ENCODE results near the gene KRTAP5-3.

The KRTAP5-3 gene

GRCh38 chr11:1642288-1643145 is 34.3 kb upstream of the KRTAP5-3 start:
- DNase-seq, result no peak

DNA sequence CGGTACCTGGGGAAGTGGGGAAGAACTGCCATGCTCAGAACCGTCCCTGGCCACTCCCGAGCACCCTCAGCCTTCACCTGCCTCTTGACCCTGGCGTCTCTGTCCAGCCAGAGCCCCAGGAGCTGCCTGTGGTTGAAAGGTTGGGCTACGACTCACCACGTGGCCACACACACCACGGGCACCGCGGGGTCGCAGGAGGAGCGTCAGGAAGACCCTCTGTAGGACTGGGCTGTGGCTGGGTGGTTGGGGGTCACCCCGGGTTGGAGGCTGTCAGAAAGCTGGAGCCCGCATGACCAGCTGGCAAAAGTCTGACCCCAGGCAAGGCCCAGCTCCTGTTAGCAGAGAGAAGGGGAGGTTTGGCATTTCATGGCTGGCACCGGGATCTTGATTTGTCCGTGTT is 32.8 kb upstream of the KRTAP5-3 start:
- no peak for DNase-seq

GRCh38 chr11:1640076-1640946 is 32.0 kb upstream of the KRTAP5-3 start:
- peak; percentile 28 for DNase-seq

DNA sequence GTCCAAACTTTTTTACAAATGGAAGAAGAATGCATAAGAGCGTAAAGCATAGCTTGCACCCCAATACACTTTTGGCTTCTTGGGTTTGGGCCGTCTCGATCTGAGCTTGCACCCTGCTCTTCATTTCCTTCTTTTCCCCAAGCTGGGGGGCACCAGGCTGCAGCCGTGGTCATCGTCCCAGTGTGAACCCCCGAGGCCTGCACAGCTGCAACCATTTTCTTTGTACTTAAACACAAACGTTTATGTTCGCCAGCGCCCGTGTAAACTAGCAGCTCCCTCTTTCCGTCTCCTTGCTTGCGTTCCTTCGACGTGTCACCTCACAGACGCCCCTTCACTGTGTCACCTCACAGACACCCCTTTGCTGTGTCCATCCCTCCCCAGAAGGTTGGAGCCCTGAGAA is 31.4 kb upstream of the KRTAP5-3 start:
- DNase-seq, result no peak

- no peak for DNase-seq
Measured at GRCh38 chr11:1639102-1639620, 30.9 kb upstream of the KRTAP5-3 start.

DNA sequence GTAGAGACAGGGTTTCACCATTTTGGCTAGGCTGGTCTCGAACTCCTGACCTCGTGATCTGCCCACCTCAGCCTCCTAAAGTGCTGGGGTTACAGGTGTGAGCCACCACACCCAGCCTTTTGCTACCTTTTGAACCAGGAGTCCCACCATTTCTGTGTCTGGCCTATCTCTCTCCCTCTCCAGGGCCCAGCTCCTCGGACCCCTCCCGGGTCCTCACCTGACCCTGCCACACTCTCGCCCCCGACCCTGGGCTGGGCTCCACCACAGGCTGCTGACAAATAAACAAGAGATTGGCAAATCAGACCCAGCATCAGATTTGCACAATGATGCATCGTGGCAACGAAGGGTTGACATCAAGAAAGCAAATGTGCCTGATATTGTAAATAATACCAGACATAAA is 30.1 kb upstream of the KRTAP5-3 start:
- no peak for DNase-seq

GRCh38 chr11:1637628-1638027 is 29.4 kb upstream of the KRTAP5-3 start:
- no peak for DNase-seq

GRCh38 chr11:1636291-1636950 is 28.2 kb upstream of the KRTAP5-3 start:
- DNase-seq, result no peak

DNA sequence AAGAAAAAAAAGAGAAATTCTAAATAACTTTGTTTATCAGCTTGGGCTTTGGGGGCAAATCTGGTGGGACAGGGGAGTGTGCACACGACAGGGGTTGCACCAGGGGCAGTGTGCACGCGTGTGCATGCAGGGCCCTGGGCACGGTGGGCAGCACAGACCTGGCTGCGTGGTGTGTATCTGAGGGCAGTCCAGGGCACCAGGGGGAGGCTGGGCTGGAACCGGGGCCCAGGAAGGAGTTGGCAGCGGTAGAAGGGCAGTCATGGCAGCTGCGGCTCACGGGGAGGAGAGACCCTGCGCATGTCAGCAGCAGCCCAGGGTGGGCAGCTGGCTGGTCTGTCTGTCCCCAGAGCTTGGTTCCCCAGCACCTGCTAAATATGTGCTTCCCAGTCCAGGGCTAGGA is 25.6 kb upstream of the KRTAP5-3 start:
- no peak for DNase-seq

DNA sequence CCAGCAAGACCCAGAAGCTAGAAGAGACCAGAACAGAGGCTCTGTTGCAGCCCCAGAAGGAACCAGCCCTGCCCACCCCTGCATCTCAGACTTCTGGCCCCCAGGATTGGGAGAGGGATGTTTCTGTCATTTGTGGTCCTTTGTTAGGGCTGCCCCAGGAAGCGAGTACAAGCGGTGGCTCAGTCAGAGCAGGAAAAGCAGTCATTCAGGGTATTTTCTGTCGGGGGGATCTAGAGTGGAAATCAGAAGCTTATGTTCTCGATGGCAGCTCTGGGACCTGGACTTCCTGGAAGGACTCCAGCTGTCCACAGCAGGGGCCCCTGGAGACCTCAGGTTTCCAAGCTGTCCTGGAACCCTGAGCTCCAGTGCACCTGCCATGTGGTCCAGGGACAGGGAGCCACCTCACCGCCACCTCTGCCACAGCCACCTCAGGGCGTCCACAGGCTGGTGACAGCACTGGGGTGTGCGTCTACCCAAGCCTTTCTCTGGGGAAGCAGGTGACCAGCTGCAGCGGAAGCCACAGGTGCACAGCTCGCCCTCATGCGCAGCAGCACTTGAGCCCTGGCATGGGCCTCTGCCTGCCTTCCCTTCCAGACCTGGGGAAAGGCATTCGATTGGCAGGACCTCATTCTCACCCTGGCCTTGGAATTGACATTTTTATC is 23.9 kb upstream of the KRTAP5-3 start:
- DNase-seq, result no peak

DNA sequence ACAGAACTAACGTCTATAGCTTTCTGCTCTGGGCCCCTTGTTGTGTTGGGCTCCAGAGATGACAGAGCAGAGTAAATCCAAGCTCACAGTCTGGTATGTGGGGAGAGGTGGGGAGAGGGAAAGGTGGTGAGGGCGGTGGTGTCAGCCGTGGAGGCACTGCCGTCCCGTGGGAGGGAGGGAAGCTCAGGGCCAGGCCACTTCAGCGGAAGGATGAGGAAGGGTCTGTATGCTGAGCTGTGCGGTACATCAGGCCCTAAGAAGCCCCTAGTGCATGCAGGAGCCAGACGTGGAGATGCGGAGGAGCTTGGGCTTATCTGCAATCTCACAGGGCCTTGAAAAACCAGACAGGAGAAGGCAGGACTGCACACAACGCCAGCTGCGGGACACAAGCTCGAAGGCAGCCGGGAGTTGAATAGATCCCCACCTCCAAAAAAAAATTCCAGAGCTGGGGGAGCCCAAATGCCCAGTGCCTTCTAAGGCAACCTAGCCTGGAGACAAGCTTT is 22.9 kb upstream of the KRTAP5-3 start:
- no peak for DNase-seq

GRCh38 chr11:1630271-1630670 is 22.0 kb upstream of the KRTAP5-3 start:
- DNase-seq, result no peak

- no peak for DNase-seq
Measured at GRCh38 chr11:1629326-1630185, 21.3 kb upstream of the KRTAP5-3 start, which contains the start of gene KRTAP5-5. KRTAP5-5 (plus strand) TSS chr11:1629775; CDS start chr11:1629841, 66 bp downstream.

DNA sequence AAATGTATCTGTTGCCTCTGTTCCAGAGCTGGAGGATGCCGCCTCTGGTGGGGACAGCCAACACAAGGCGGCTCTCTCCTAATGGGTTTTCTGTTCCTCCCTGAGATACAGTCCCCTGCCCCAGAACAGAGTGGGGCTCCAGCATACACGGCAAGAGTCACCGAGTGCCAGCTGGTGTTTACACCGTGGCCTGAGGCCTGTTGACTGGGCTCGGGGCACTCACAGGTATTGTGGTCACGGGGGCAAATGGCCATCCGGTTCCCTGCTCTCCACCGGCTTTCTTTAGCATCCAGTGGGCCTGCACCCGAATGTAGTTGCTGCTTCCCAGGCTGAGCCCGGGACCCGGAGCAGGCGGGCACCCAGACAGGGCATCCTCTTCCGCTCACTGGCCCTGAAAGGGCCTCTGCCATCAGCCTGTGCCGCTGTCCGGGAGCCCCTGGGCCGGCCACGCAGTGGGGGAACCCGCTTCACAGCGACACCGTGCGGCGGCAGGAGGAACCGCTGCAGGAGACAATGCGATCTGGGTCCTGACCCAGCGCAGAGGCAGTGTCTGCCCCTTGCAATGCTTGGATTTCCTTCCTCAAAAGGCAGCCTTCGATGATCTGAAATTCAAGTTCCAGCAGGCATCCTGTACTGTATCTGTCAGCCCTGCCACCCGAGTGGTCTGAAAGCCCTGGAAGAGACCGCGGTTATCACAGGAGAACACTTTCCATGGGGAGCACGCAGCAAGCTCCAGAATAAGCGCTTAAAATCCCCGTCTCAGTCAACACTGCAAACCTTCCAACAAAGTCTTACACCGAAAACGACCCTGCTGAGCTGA is 20.5 kb upstream of the KRTAP5-3 start:
- peak; percentile 61 for DNase-seq

DNA sequence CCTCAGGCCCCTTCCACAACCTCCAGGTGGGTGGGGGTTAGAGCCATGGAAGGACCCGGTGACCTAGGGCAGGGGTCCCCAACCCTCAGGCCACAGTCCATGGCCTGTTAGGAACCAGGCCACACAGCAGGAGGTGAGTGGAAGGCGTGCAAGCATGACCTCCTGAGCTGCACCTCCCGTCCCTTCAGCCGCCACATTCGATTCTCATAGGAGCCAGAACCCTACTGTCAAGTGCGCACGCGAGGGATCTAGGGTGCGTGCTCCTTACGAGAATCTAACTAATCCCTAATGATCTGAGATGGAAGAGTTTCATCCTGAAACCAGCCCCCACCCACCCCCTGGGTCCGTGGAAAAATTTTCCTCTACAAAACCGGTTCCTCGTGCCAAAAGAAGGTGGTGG is 17.3 kb upstream of the KRTAP5-3 start:
- DNase-seq, result no peak

GRCh38 chr11:1624621-1625020 is 16.4 kb upstream of the KRTAP5-3 start:
- DNase-seq, result no peak

DNA sequence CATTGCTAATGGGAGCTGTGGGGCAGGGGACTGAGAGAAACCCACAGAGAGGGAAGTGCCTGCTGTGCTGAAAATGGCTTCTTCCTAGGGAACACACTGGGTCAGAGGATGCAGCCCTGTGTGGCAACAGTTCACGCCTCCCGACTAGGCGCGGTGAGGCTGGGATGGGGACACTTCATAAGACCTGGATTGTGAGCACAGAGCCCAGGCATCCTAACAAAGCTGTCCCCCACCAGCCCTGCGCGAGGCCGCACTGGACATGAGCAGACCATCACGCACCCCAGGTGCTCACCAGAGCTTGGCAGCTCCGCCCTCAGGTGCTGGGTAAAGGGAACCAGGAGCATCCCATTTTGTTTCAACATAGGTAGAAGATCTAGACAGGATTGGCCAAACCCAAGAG is 15.5 kb upstream of the KRTAP5-3 start:
- no peak for DNase-seq

GRCh38 chr11:1622086-1622485 is 13.8 kb upstream of the KRTAP5-3 start, which contains the start of gene KRTAP5-4:
KRTAP5-4 (minus strand) TSS chr11:1622138; CDS start chr11:1622093, 45 bp downstream.
- DNase-seq, result no peak

GRCh38 chr11:1619449-1619848 is 11.2 kb upstream of the KRTAP5-3 start:
- DNase-seq, result peak; percentile 19

DNA sequence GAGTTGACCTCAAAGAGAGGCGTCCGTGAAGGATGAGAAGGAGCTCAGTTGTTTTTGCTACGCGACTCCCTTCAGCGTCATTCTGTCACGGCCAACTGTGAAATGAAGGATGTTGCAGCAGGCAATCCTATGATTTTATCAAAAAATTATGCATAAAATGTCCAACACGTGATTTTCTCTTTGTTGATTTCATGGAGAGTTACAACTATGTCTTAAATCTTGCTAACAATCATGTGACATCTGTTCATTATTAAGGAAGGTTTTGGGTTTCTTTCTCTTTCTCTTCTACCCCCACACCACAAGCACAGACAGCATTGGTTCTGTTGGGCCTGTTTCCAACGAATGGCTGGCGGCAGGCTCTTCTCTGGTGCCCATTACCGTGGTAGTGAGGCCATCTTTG is 10.0 kb upstream of the KRTAP5-3 start:
- no peak for DNase-seq
